Measurements from ENCODE around the gene UGDH. TPM values are rescaled to one million over a fixed set of nuclear protein-coding genes. Genes with fewer than 3 reads are reported as not detected.

Gene UGDH
- total and polyA plus RNA-seq, 2 of the 13 experiments (the other 11 are each of a cell fraction or from before 2014, with no cell fraction given), result 99.0 to 384 TPM

GRCh38 chr4:39528061-39528465, 824 bp upstream of the UGDH start (continued):
- TF ChIP-seq ZNF772 (CRISPR knock-in tag; IDR thresholded peaks at IDR 0.05) (no peak; the same call in 1 of the 2 replicates), NBN (conservative IDR thresholded peaks at IDR 0.05) (no peak), XRCC5 (optimal IDR thresholded peaks at IDR 0.05; ENCODE audit: low read length) (no peak), ZNF784 (CRISPR knock-in tag; IDR thresholded peaks at IDR 0.05; ENCODE audit: borderline replicate concordance) (no peak), NAIF1 (CRISPR knock-in tag; IDR thresholded peaks at IDR 0.05; ENCODE audit: borderline replicate concordance) (no peak), RARG (CRISPR knock-in tag; IDR thresholded peaks at IDR 0.05; ENCODE audit: low read depth) (no peak), RORA (CRISPR knock-in tag; IDR thresholded peaks at IDR 0.05) (no peak), NRL (CRISPR knock-in tag; IDR thresholded peaks at IDR 0.05; ENCODE audit: borderline replicate concordance) (peak; percentile 4; the same call in 1 of the 2 replicates), ASH2L (IDR thresholded peaks at IDR 0.05; ENCODE audit: insufficient read length, low read depth, low read length) (peak; percentile 45), HDAC1 (CRISPR knock-in tag; IDR thresholded peaks at IDR 0.05) (no peak), LRRFIP1 (CRISPR knock-in tag; conservative IDR thresholded peaks at IDR 0.05) (no peak), ZNF770 (CRISPR knock-in tag; IDR thresholded peaks at IDR 0.05) (0 out of 2 replicates have a peak, but pooled peaks have one; percentile 9), NR2F2 (IDR thresholded peaks at IDR 0.05; ENCODE audit: borderline replicate concordance, low read depth) (0 out of 2 replicates have a peak, but pooled peaks have one; percentile 0), MAZ (IDR thresholded peaks at IDR 0.05; ENCODE audit: borderline replicate concordance, low read depth, low read length) (no peak), MAZ (CRISPR knock-in tag; IDR thresholded peaks at IDR 0.05; ENCODE audit: low read depth) (no peak), ZNF589 (CRISPR knock-in tag; conservative IDR thresholded peaks at IDR 0.05) (no peak), GATA4 (IDR thresholded peaks at IDR 0.05; ENCODE audit: borderline replicate concordance, low read depth) (no peak)
